Dermis blood vessel endothelial cell (primary cell): ENCODE measurements around the gene PRSS2. TPM values are rescaled to one million over a fixed set of nuclear protein-coding genes. Genes with fewer than 3 reads are reported as not detected.
"Not testable (repeated sequence)": the region's sequence is repeated elsewhere in the genome, so short reads cannot be mapped to it uniquely, and the experiment has no call there.

Experiments
- DNase-seq: peaks from one replicate; pipeline ENCODE4 v3.0.0; 2010
- total RNA-seq: library from RNA; depleted of rRNA; stranded (reverse); fragments of >200 nt; gene quantifications from 2 replicates; pipeline ENCODE4 v1.2.3, GENCODE V29; 2014

Gene PRSS2
- total RNA-seq, 1 donor from 2014 or later: not detected

GRCh38 chr7:142760071-142760642, 10.6 kb upstream of the PRSS2 start:
- DNase-seq: no peak

GRCh38 chr7:142761606-142762005, 9.2 kb upstream of the PRSS2 start:
- DNase-seq: not testable (repeated sequence)

DNA sequence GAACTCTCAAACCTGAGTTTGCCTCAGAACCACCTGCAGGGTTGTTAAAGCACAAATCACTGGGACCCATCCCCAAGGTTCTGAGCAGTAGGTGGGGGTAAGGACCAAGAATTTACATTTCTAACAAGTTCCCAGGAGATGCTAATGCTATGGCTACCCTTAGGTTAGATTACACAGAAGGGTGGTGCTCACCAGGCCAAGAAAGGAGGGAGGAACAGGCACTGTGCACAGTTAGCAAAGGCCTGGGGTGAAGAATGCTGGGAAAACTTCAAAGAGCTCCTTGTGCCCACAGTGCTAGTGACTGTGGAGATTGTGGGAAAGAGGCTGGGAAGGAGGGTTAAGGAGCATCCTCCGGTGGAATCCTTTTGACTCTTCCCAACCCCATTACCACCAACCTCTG, 8.7 kb upstream of the PRSS2 start:
- no peak for DNase-seq

DNA sequence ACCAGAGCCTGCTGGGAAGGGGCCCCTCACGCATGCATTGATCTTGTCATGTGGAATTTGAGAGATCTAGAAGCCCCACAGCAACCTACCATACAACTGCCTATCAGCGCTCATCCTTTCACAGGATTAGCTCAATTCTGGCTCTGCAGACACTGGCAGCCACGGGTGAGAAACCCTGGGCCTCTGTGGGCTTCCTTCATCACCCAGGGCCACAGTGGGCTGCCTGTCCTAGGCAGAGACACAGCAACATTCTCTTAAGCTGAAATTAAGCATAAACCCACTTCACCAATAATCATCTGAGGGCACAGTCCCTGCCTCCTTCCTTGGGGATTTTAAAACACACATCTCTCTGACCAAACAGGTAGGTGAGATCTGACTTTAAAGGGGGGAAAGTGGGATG, 3.3 kb upstream of the PRSS2 start:
- DNase-seq: no peak

GRCh38 chr7:142767861-142768260, 2.9 kb upstream of the PRSS2 start:
- no peak for DNase-seq

GRCh38 chr7:142768885-142769284, 1.9 kb upstream of the PRSS2 start:
- not testable (repeated sequence) for DNase-seq

- DNase-seq: no peak
Observed at GRCh38 chr7:142771353-142771723, 568 bp downstream of the PRSS2 start.

GRCh38 chr7:142772051-142772450, 1.3 kb downstream of the PRSS2 start:
- no peak for DNase-seq

DNA sequence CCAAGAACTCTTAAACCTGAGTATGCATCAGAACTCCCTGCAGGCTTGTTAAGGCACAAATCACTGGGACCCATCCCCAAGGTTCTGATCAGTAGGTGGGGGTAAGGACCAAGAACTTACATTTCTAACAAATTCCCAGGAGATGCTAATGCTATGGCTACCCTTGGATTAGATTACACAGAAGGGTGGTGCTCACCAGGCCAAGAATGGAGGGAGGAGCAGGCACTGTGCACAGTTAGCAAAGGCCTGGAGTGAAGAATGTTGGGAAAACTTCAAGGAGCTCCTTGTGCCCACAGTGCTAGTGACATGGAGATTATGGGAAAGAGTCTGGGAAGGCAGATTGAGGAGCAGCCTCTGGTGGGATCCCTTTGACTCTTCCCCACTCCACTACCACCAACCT, 1.9 kb downstream of the PRSS2 start:
- no peak for DNase-seq

DNA sequence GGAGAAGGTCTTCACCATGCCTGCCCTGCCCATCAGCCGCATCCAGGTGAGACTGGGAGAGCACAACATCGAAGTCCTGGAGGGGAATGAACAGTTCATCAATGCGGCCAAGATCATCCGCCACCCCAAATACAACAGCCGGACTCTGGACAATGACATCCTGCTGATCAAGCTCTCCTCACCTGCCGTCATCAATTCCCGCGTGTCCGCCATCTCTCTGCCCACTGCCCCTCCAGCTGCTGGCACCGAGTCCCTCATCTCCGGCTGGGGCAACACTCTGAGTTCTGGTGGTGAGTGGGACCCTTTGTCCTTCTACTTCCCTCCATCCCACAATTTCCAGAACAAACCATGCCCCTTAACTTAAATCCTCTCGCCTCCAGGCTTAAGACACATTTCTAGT, 2.5 kb downstream of the PRSS2 start:
- no peak for DNase-seq

DNA sequence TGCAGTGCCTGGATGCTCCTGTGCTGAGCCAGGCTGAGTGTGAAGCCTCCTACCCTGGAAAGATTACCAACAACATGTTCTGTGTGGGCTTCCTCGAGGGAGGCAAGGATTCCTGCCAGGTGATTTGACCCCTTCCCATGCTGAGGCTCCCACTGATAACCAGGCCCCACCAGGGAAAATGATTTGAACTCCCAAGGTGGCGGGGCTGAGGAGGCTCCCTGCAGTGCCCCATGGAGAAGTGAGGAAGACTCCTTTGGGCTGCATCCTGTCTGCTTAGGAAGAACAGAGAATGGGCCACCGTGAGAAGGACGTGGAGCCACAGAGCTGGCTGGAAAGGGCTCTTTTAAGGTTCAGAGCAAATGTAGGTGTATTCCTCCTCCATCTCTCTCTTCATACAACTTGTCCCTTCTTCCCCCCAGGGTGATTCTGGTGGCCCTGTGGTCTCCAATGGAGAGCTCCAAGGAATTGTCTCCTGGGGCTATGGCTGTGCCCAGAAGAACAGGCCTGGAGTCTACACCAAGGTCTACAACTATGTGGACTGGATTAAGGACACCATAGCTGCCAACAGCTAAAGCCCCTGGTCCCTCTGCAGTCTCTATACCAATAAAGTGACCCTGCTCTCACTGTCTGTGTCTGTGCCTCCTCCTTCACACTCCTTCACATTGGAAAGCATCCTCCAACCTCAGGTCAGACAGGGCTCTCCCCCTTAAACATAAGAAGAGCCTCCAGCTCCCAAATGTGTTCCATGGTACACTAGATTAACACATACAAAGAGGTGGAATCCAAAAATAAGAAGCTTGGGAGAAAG, 3.4 kb downstream of the PRSS2 start:
- no peak for DNase-seq

- DNase-seq: no peak
Observed at GRCh38 chr7:142774826-142775225, 4.1 kb downstream of the PRSS2 start.

DNA sequence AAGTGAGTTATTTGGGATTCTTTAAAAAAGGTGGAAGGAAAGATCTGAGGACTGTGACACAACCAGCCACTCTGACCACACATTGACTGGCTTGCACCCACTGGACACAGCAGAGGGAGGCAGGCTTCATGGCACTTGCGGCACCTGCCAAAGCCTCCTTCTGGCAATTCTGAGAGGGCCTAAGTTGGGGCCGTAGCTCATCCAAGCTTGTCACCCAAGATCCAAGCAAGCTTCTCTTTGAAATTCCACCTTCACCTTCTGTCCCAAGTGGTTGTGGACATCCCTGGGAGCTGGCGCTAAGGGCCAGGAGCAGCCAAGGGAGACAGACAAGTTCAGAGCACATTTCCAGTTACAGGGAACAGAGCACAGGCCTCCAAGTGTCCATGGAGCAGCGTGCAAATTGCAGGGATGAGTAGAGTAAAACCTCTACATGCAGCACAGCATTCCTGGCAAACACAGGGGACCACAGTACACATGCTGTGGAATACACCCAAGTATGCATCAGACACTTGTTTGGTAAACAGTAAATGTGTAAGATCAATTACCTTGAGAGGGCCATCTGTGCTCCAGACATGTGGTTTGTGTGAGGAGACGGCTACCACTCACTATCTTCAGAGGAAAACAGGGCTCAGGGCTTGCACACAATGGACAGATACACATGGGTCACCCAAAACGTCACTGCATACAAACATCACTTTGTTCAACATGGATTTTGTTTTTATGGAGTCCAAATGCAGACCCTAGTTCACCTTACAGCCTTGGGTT, 4.8 kb downstream of the PRSS2 start:
- DNase-seq: not testable (repeated sequence)

DNA sequence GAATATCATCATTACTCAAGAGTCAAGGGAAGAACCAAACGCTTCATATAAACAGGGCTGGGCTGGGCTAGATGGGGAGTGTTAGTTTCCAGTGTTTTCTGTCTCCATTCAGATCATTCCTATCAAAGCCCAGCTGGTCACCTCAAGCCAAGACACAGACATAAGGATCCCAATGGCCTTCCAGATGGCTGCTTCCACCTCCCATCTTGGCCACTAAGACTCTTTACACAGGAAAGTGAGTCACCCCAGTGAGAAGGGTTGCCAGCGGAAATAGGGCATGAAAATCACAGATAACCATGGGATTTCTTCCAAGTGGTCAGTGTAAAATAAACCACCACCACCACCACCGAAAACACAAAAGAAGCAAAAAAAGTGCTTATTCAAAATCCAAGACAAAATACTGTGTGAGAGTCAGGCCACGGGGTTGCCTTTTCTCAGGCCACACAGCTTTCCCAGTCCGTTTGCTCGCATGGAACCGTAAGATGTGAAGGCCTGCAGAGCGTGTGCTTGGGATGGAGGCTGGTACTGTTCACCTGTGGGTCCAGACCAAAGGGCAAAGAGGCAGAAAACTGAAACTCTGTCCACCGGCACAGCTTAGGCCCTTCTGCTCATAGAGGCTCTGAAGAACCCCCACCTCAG, 5.6 kb downstream of the PRSS2 start:
- peak; percentile 80 for DNase-seq

DNA sequence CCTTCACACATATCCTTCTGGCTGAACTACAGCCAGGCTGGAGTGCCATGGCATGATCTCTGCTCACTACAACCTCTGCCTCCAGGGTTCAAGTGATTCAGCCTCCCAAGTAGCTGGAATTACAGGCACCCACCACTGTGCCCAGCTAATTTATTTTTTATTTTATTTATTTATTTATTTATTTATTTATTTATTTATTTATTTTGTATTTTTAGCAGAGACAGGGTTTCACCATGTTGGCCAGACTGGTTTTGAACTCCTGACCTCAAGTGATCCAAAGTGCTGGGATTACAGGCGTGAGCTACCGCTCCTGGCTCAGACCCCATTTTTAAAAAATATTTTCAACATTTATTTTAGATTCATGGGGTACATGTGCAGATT, 6.1 kb downstream of the PRSS2 start:
- not testable (repeated sequence) for DNase-seq

GRCh38 chr7:142777318-142777717, 6.5 kb downstream of the PRSS2 start:
- no peak for DNase-seq

- peak; percentile 96 for DNase-seq
Observed at GRCh38 chr7:142782922-142783900, 12.4 kb downstream of the PRSS2 start.

DNA sequence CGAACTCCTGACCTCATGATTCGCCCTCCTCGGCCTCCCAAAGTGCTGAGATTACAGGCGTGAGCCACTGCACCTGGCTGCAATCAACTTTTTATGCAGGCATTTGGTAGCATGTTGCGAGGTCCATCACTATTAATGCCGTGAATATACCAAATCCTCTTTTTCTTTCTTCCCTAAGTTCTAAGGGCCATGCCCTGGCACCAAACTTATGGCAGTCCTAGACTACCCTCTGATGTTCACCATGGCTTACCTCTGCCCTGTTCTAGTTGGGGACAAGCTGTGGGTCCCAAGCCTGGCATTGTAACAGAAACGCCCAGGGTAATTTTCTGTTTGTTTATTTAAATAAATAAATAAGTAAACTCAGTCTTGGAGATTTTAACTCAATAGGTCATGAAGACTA, 13.3 kb downstream of the PRSS2 start:
- no peak for DNase-seq

GRCh38 chr7:142784716-142785115, 13.9 kb downstream of the PRSS2 start:
- DNase-seq: no peak

- DNase-seq: no peak
Observed at GRCh38 chr7:142785841-142786250, 15.1 kb downstream of the PRSS2 start.

DNA sequence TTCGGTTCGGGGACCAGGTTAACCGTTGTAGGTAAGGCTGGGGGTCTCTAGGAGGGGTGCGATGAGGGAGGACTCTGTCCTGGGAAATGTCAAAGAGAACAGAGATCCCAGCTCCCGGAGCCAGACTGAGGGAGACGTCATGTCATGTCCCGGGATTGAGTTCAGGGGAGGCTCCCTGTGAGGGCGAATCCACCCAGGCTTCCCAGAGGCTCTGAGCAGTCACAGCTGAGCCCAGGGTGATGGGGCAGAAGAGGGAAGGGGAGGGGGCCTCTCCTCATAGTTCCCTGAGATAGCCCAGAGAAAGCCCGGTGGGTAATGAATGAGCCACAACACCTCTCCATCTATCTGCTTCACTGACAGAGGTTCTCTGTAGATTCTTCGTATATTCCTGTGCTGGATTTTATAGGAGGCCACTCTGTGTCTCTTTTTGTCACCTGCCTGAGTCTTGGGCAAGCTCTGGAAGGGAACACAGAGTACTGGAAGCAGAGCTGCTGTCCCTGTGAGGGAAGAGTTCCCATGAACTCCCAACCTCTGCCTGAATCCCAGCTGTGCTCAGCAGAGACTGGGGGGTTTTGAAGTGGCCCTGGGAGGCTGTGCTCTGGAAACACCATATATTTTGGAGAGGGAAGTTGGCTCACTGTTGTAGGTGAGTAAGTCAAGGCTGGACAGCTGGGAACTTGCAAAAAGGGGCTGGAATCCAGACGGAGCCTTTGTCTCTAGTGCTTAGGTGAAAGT, 16.4 kb downstream of the PRSS2 start:
- no peak for DNase-seq
